GM12878 (cell line): ENCODE data around the gene PCDHB11. TPM values are rescaled to one million over a fixed set of nuclear protein-coding genes. Genes with fewer than 3 reads are reported as not detected.

Experiments used
- ATAC-seq: fragments of 200-7000 bp; cut with Tn5 transposase; 3 replicates; pipeline ENCODE4 v1.9.1; 2020; ENCODE audit warnings: mild to moderate bottlenecking, moderate library complexity
- BruUV-seq: library from RNA; stranded (reverse); fragments of 400-500 nt; replicated peaks from 2 replicates; lab custom pipeline; 2021; lab: Mats Ljungman, UMichigan
- CTCF ChIA-PET: fragments of 300-600 bp; sonication (Branson Sonifier 250); formaldehyde crosslinking; extraction: SDS; loops from one replicate; lab custom pipeline; 2021; ENCODE audit warnings: inconsistent platforms; lab: Yijun Ruan, JAX
- POLR2A ChIA-PET: fragments of 350-600 bp; formaldehyde crosslinking; extraction: SDS; loops from one replicate; lab custom pipeline; 2021; ENCODE audit warnings: inconsistent platforms; lab: Charles Lee
- RAD21 ChIA-PET: fragments of 300-600 bp; sonication (Branson Sonifier 250); formaldehyde crosslinking; loops from one replicate; lab custom pipeline; 2023; ENCODE audit warnings: antibody characterized with exemption; ENCODE audit not compliant: unreplicated experiment; lab: Charles Lee
- SMC1A ChIA-PET: fragments of 300-600 bp; sonication (Branson Sonifier 250); formaldehyde crosslinking; loops from one replicate; lab custom pipeline; 2023; ENCODE audit not compliant: unreplicated experiment, uncharacterized antibody; lab: Charles Lee
- DNase-seq: peaks from one replicate; pipeline ENCODE4 v3.0.0-alpha.2; 2011; ENCODE audit warnings: low read depth, low spot score
- FAIRE-seq: peaks from 3 replicates; lab custom pipeline; 2011; peaks lifted over from hg19 to GRCh38; lab: Jason Lieb, UNC
- H2AFZ ChIP-seq: 2 replicates; pipeline ENCODE4 v1.6.0; 2011; ENCODE audit warnings: low read depth, low read length, control low read depth; ENCODE audit not compliant: control insufficient read depth
- H3K27ac ChIP-seq: 2 replicates; pipeline ENCODE4 v1.5.1; 2011; ENCODE audit warnings: control low read depth; ENCODE audit not compliant: control insufficient read depth, insufficient read depth
- H3K27me3 ChIP-seq, 2 experiments: replicated peaks in 1 of 2; 2 replicates each; pipeline versions ENCODE4 v1.6.0 to v1.6.1; 2011; ENCODE audit warnings: low read length in 1 of 2; ENCODE audit not compliant: control insufficient read depth in 2 of 2, insufficient read depth in 2 of 2
- H3K36me3 ChIP-seq, 2 experiments: 2 replicates each; pipeline ENCODE4 v1.5.1; 2011; ENCODE audit warnings: low read length in 1 of 2; ENCODE audit not compliant: control insufficient read depth in 2 of 2, insufficient read depth in 2 of 2
- H3K4me1 ChIP-seq: 2 replicates; pipeline ENCODE4 v1.6.1; 2011; ENCODE audit warnings: mild to moderate bottlenecking, low read length, moderate library complexity, mixed read lengths; ENCODE audit not compliant: control insufficient read depth, insufficient read depth
- H3K4me2 ChIP-seq: 2 replicates; pipeline ENCODE4 v1.6.0; 2011; ENCODE audit warnings: control low read depth; ENCODE audit not compliant: control insufficient read depth, insufficient read depth
- H3K4me3 ChIP-seq: fragments of 200-600 bp; sonication (generic); 2 replicates; pipeline ENCODE4 v1.5.1; 2016
- H3K79me2 ChIP-seq: 2 replicates; pipeline ENCODE4 v1.6.0; 2011; ENCODE audit warnings: low read length; ENCODE audit not compliant: control insufficient read depth, insufficient read depth
- H3K9ac ChIP-seq: 2 replicates; pipeline ENCODE4 v1.8.0; 2011; ENCODE audit warnings: low read length, control low read depth, mixed read lengths; ENCODE audit not compliant: control insufficient read depth, insufficient read depth
- H3K9me3 ChIP-seq: replicated peaks from 3 replicates; pipeline ENCODE4 v1.5.1; 2011; ENCODE audit warnings: mild to moderate bottlenecking, low read length; ENCODE audit not compliant: control insufficient read depth, insufficient read depth
- H4K20me1 ChIP-seq: 2 replicates; pipeline ENCODE4 v1.6.0; 2011; ENCODE audit not compliant: control insufficient read depth, insufficient read depth
- ASH2L ChIP-seq: fragments of 300-600, 200-600 bp; sonication (generic); IDR thresholded peaks from 2 replicates; pipeline ENCODE4 v1.6.1; 2017; ENCODE audit warnings: low read depth, mild to moderate bottlenecking, borderline replicate concordance
- BCL3 ChIP-seq: IDR thresholded peaks from 2 replicates; pipeline ENCODE4 v1.6.1; 2011; ENCODE audit warnings: borderline replicate concordance, low read depth, mild to moderate bottlenecking, moderate library complexity, low read length; ENCODE audit not compliant: insufficient read depth, poor library complexity, severe bottlenecking
- CHD1 ChIP-seq: IDR thresholded peaks from 2 replicates; pipeline ENCODE4 v1.6.1; 2012; ENCODE audit warnings: low read depth, low read length, improper control_type of control experiment
- EGR1 ChIP-seq, 2 experiments: IDR thresholded peaks; 1 replicate in 1 of 2; 2 replicates in 1 of 2; pipeline ENCODE4 v1.6.1; 2011 to 2012; ENCODE audit warnings: low read depth in 2 of 2, low read length in 2 of 2, borderline replicate concordance in 1 of 2, mild to moderate bottlenecking in 1 of 2, moderate library complexity in 1 of 2
- FOS ChIP-seq: IDR thresholded peaks from 3 replicates; pipeline ENCODE4 v1.6.1; 2011; ENCODE audit warnings: borderline replicate concordance; ENCODE audit not compliant: insufficient read length; ENCODE audit errors: extremely low read depth
- GATAD2B ChIP-seq: fragments of 450-650 bp; conservative IDR thresholded peaks from 2 replicates; pipeline ENCODE4 v1.6.1; 2017; ENCODE audit warnings: low read depth, mild to moderate bottlenecking, moderate library complexity
- JUND ChIP-seq: IDR thresholded peaks from 2 replicates; pipeline ENCODE4 v1.6.1; 2012; ENCODE audit warnings: low read depth, mild to moderate bottlenecking, low read length, improper control_type of control experiment, moderate library complexity
- NBN ChIP-seq: fragments of 450-650 bp; IDR thresholded peaks from 2 replicates; pipeline ENCODE4 v1.6.1; 2016
- NR2C2 ChIP-seq: IDR thresholded peaks from 2 replicates; pipeline ENCODE4 v1.6.1; 2011; ENCODE audit warnings: borderline replicate concordance, low read depth; ENCODE audit not compliant: control insufficient read depth, insufficient read length
- RB1 ChIP-seq: fragments of 450-650 bp; formaldehyde crosslinking; IDR thresholded peaks from 2 replicates; pipeline ENCODE4 v1.6.1; 2017; ENCODE audit warnings: mild to moderate bottlenecking, borderline replicate concordance
- SIX5 ChIP-seq: IDR thresholded peaks from 2 replicates; pipeline ENCODE4 v1.6.1; 2011; ENCODE audit warnings: mild to moderate bottlenecking, low read depth, low read length, moderate library complexity; ENCODE audit not compliant: severe bottlenecking
- SMAD1 ChIP-seq: fragments of 450-650 bp; IDR thresholded peaks from 2 replicates; pipeline ENCODE4 v1.6.1; 2018; ENCODE audit warnings: mild to moderate bottlenecking, low read depth; ENCODE audit not compliant: partially characterized antibody
- SREBF1 ChIP-seq: IDR thresholded peaks from 2 replicates; pipeline ENCODE4 v1.6.1; 2012; ENCODE audit warnings: mild to moderate bottlenecking, low read length
- SREBF2 ChIP-seq: IDR thresholded peaks from 2 replicates; pipeline ENCODE4 v1.6.1; 2012; ENCODE audit warnings: mild to moderate bottlenecking, low read length
- STAT3 ChIP-seq: IDR thresholded peaks from 2 replicates; pipeline ENCODE4 v1.6.1; 2011; ENCODE audit warnings: low read depth, low read length, improper control_type of control experiment
- TAF1 ChIP-seq: IDR thresholded peaks from 2 replicates; pipeline ENCODE4 v1.6.1; 2011; ENCODE audit warnings: mild to moderate bottlenecking, low read depth, low read length, borderline replicate concordance
- TCF3 ChIP-seq: IDR thresholded peaks from 2 replicates; pipeline ENCODE4 v1.6.1; 2012; ENCODE audit warnings: low read depth, mild to moderate bottlenecking, low read length, borderline replicate concordance; ENCODE audit not compliant: insufficient read depth
- ZNF384 ChIP-seq: IDR thresholded peaks from 2 replicates; pipeline ENCODE4 v1.6.1; 2012; ENCODE audit warnings: low read depth, mild to moderate bottlenecking, low read length, improper control_type of control experiment, borderline replicate concordance
- WGBS: methylation state at CpG from one replicate; pipeline ENCODE4 v1.1.6; 2016; ENCODE audit warnings: low lambda C conversion rate; ENCODE audit not compliant: insufficient replicate concordance, insufficient coverage; ENCODE audit errors: missing lambda C conversion rate; 5-methylcytosine and 5-hydroxymethylcytosine counted together
- in situ Hi-C: fragments of 300-500 bp; cut with MboI; formaldehyde crosslinking; loops from 9 replicates; pipeline ENCODE4 v1.14.3; 2018; ENCODE audit warnings: mixed read lengths
- intact Hi-C: fragments of 100-400 bp; cut with micrococcal nuclease; formaldehyde crosslinking; loops from one replicate; pipeline ENCODE4 v1.14.2; 2022; ENCODE audit not compliant: unreplicated experiment
- polyA plus RNA-seq, 11 experiments: library from polyadenylated mRNA; depleted of rRNA in 4 of 11; unstranded in 6 of 11; stranded (reverse) in 5 of 11; fragments of >200 nt; fragmentation: Nextera tagmentation in 4 of 11; fragmentation: Illumina TruSeq in 1 of 11; extraction: Ambion mirVana in 4 of 11; extraction: Trizol in 1 of 11; gene quantifications; 1 replicate in 1 of 11; 2 replicates in 10 of 11; pipeline versions ENCODE4 v1.2.1 to v1.2.3, GENCODE V29; 2011 to 2016; ENCODE audit warnings: inconsistent platforms in 2 of 11, missing spikeins in 2 of 11, low read depth in 1 of 11
- total RNA-seq, 4 experiments: library from RNA; depleted of rRNA in 3 of 4; stranded (reverse); fragments of >200 nt in 3 of 4; fragmentation: Illumina TruSeq in 1 of 4; extraction: Trizol in 1 of 4; gene quantifications; 2 replicates each; pipeline versions ENCODE4 v1.2.1 to v1.2.3, GENCODE V29; 2013 to 2021
- TF ChIP-seq, protein P1 (sequence below): fragments of 450-650 bp; IDR thresholded peaks from 2 replicates; pipeline ENCODE4 v1.6.1; 2016; ENCODE audit warnings: mild to moderate bottlenecking

PCDHB11 gene
- total and polyA plus RNA-seq, 10 of the 15 experiments (the other 5 are each of a cell fraction or from before 2014, with no cell fraction given), result not detected

- no peak overlapping the region for H2AFZ ChIP-seq
- no peak overlapping the region for H3K4me2 ChIP-seq
- DNase-seq (no peak), FAIRE-seq (no peak), ATAC-seq (no peak)
- H3K9me3 ChIP-seq, result no peaks in the 10 kb centered on the region; the same call in 2 of the 3 replicates
- H3K9ac ChIP-seq, result no peak overlapping the region
- BruUV-seq, result no TSS peak
- ChIA-PET SMC1A (no interaction called here), CTCF (no interaction called here), POLR2A (no interaction called here), RAD21 (no interaction called here)
- no peaks in the 10 kb centered on the region for H3K4me1 ChIP-seq
- H3K4me3 ChIP-seq, result no peak overlapping the region
- no peaks in the 10 kb centered on the region for H4K20me1 ChIP-seq
- in situ Hi-C loops (loop anchor here (5.0 kb wide), 1 partner anchor 36 kb away; the partner anchor contains the start of gene PCDHB13), intact Hi-C loops (no loop called here)
- H3K79me2 ChIP-seq, result no peaks in the 10 kb centered on the region
- WGBS, result 70% methylated on average over 1 of the region's 1 CpG
- H3K27me3 ChIP-seq, result no peaks in the 10 kb centered on the region
- TF ChIP-seq NR2C2, result no peak
- no peak for TF ChIP-seq FOS
- no peak for TF ChIP-seq TCF3
- TF ChIP-seq EGR1 (IDR thresholded peaks at IDR 0.05; ENCODE audit: borderline replicate concordance in 1 of 2, low read depth in 2 of 2, low read length in 2 of 2), result no peak
- TF ChIP-seq SIX5, result no peak
- TF ChIP-seq, protein P1, sequence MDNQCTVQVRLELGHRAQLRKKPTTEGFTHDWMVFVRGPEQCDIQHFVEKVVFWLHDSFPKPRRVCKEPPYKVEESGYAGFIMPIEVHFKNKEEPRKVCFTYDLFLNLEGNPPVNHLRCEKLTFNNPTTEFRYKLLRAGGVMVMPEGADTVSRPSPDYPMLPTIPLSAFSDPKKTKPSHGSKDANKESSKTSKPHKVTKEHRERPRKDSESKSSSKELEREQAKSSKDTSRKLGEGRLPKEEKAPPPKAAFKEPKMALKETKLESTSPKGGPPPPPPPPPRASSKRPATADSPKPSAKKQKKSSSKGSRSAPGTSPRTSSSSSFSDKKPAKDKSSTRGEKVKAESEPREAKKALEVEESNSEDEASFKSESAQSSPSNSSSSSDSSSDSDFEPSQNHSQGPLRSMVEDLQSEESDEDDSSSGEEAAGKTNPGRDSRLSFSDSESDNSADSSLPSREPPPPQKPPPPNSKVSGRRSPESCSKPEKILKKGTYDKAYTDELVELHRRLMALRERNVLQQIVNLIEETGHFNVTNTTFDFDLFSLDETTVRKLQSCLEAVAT, result no peak
- TF ChIP-seq SREBF2, result no peak
- no peak for TF ChIP-seq TAF1
- no peak for TF ChIP-seq ASH2L
- TF ChIP-seq NBN, result no peak
- no peak for TF ChIP-seq JUND
- TF ChIP-seq SMAD1, result no peak
- TF ChIP-seq CHD1, result no peak
- no peak for TF ChIP-seq SREBF1
- TF ChIP-seq GATAD2B, result no peak
- no peak for TF ChIP-seq BCL3
- TF ChIP-seq ZNF384, result no peak
- no peak for TF ChIP-seq STAT3
- TF ChIP-seq RB1, result no peak
- no peaks in the 10 kb centered on the region for H3K36me3 ChIP-seq
- no peak overlapping the region for H3K27ac ChIP-seq
These were observed 23.5 kb upstream of the PCDHB11 start for GRCh38 chr5:141175933-141176332.
